ENCODE measurements around the gene UCHL5.
A peak's percentile ranks its signal among the peaks of the same experiment; 100 is the strongest.
"Not testable (repeated sequence)": the region's sequence is repeated elsewhere in the genome, so short reads cannot be mapped to it uniquely, and the experiment has no call there.

Gene UCHL5

GRCh38 chr1:193009501-193009900, 49.7 kb downstream of the UCHL5 start:
- DNase-seq, result no peak

DNA sequence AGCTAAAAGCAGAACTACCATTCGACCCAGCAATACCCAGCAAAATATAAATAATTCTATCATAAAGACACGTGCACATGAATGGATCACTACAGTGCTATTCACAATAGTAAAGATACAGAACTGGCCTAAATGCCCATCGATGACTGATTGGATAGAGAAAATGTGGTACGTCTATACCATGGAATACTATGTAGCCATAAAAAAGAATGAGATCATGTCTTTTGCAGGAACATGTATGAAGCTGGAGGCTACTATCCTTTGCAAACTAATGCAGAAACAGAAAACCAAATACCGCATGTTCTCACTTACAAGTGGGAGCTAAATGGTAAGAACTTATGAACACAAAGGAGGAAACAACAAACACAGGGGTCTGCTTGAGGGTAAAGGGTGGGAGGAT, 53.4 kb downstream of the UCHL5 start:
- no peak for DNase-seq

GRCh38 chr1:192998536-192998935, 60.6 kb downstream of the UCHL5 start:
- no peak for DNase-seq

- DNase-seq, result no peak
Measured at GRCh38 chr1:192994141-192994540, 65.0 kb downstream of the UCHL5 start.

GRCh38 chr1:192993426-192994085, 65.6 kb downstream of the UCHL5 start:
- DNase-seq, result peak; percentile 75

- not testable (repeated sequence) for DNase-seq
Measured at GRCh38 chr1:192986748-192987334, 72.3 kb downstream of the UCHL5 start.

DNA sequence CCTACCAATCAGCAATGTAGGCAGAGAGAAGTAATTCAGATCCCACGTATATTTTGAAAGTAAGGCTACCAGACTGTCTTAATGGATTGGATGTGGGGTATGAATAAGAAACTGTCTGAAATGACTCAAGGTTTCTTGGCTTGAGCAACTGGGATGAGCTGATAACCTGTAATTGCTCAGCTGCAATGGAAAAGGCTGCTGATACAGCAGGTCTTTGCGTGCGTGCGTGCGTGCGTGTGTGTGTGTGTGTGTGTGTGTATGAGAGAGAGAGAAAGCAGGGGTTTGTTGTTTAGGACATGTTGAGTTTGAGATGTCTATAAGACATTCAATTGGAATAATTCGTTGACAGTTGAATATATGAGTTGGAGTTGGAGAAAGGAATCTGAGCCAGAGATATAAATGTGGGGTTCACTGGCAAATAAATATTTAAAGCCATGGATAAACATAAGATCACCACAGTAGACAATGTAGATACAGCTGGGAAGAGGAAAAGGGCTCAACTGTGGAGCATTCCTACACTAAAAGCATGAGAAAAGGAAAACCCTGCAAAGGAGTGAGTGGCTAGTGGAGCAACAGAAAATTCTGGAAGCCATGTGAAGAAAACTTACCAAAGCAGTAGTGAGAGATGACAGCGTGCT, 72.9 kb downstream of the UCHL5 start:
- no peak for DNase-seq

GRCh38 chr1:192984080-192984479, 75.1 kb downstream of the UCHL5 start:
- no peak for DNase-seq

- no peak for DNase-seq
Measured at GRCh38 chr1:192983349-192983980, 75.7 kb downstream of the UCHL5 start.

DNA sequence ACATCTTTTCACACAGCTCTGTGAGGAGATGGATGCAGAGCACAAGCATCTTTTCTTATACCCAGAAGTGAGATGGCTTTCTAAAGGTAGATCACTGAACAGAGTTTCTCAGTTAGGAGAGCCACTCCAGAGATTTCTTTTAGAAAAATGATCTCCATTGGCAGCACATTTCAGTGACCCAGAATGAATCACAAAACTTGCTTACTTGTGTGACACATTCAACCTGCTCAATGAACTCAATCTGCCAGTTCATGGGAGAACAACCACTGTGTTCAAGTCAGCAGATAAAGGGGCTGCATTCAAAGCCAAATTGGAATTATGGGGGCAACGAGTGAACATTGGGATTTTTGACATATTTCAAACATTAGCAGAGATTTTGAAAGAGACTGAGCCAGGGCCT, 78.3 kb downstream of the UCHL5 start:
- no peak for DNase-seq

DNA sequence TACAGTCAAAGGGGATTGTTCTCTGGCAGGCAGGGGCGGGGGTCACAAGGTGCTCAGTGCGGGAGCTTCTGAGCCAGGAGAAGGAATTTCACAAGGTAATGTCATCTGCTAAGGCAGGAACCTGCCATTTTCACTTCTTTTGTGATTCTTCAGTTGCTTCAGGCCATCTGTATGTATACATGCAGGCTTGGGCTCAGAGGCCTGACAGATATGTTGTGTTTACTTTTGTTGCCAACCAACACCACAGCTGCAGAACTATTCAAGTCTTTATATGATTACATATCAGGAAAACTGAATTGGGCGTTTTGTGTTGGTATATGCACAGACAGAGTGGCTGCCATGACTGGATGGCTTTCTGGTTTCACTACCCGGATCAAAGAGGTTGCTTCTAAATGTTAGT, 78.8 kb downstream of the UCHL5 start:
- DNase-seq, result not testable (repeated sequence)

DNA sequence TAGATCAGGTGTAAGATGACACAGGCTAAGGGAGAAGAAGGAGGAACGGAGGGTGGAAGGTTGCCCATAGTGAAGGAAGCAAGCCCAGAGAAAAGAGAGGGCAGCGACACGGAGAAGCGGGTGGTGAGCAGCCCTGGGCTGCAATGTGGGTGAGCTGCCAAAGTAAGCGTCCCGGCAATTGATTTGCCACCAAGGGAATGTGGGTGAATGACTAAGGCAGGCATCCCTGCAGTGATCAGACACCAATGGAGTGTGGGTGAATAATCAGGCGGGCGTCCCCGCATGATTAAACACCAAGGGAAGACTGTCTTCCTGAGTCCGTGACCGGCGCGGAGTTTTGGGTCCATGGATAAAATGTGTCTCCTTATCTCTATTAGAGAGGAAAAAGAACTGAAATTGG, 79.6 kb downstream of the UCHL5 start:
- DNase-seq, result no peak

DNA sequence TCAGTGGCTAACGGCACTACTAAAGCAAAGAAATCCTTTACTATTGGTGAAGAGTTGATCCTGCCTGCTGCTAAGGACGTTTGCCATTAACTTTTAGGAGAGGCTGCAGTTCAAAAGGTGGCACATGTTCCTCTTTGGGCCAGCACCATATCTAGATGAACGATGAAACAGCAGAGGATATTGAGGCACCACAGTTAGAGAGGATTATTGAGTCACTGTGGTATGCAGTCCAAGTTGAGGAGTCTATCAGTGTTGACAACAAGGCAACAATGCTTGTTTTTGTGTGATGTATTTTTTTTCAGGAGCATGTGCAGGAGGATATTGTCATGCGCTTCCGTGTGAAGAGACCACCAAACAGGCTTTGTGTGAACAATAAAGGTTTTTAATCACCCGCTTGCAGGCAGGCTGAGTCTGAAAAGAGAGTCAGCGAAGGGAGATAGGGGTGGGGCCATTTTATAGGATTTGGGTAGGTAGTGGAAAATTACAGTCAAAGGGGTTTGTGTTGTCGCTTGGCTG, 80.9 kb downstream of the UCHL5 start:
- no peak for DNase-seq

DNA sequence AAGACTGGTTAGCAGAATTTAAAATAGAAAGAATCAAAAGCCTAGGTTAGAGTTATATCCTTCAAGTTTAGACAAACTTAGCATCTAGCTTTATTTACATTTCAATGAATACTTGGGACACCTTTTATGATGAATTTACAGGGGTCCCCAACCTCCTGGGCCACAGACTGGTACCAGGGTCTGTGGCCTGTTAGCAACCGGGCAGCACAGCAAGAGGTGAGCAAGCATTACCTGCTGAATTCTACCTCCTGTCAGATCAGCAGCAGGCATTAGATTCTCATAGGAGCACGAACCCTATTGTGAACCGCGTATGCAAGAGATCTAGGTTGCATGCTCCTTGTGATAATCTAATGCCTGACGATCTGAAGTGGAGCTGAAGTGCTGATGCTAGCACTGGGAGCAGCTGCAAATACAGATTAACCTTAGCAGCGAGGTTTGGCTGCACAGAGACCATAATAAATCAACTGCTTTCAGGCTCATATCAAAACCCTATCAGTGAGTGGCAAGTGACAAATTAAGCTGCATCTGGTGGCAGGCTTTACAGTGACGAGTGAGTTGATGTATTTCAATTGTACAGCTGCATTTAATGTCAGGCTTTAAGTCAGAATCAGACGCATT, 82.0 kb downstream of the UCHL5 start:
- DNase-seq, result no peak

DNA sequence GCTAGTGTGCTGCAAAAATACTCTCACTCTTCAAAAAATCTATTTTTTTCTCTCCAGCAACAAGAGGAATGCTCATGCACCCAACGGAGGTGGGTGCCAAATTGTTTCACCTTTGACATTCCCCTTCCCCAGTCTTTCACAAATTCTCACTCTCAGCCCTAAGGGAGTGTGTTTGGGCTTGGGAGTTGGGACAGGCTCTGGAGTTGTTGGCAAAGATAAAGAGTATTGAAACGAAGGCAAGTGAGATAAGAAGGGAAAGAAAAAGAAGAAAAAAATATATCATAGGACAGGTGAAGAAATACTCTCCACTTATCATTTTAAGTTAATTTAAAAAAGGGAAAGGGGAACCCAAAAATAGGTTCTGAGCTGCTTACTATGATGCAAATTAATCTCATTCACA, 82.6 kb downstream of the UCHL5 start:
- DNase-seq, result no peak

- peak; percentile 58 for DNase-seq
Measured at GRCh38 chr1:192974701-192975100, 84.5 kb downstream of the UCHL5 start.

DNA sequence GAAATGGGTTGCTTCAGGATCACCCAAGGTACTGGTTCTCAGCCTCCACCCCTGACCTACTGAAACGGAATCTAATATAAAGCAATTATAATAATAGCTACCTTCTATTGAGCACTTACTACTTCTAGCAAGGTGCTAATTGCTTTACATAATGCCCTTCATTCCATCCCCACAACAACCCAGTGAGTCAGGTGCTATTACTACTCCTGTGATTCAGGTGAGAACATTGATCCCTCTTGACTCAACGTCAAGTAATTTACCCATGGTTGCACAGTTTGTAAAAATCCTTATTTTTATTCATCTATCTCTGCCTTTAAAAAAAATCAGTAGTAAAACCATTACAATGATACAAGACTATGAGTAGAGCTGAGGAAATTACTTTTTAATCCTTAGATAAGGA, 85.2 kb downstream of the UCHL5 start:
- no peak for DNase-seq

- no peak for DNase-seq
Measured at GRCh38 chr1:192973202-192973601, 86.0 kb downstream of the UCHL5 start.

- DNase-seq, result no peak
Measured at GRCh38 chr1:192969091-192969490, 90.1 kb downstream of the UCHL5 start.

- no peak for DNase-seq
Measured at GRCh38 chr1:192968323-192968722, 90.8 kb downstream of the UCHL5 start.

GRCh38 chr1:192967901-192968300, 91.3 kb downstream of the UCHL5 start:
- DNase-seq, result no peak

- no peak for DNase-seq
Measured at GRCh38 chr1:192967211-192967877, 91.8 kb downstream of the UCHL5 start.

- no peak for DNase-seq
Measured at GRCh38 chr1:192966073-192966472, 93.1 kb downstream of the UCHL5 start.
